MCF 10A (cell line): Measurements from ENCODE around the gene WNK1. TPM values are rescaled to one million over a fixed set of nuclear protein-coding genes. Genes with fewer than 3 reads are reported as not detected.

Experiments
- BruUV-seq: library from RNA; stranded (reverse); fragments of 400-500 nt; replicated peaks from 2 replicates; lab custom pipeline; 2021; lab: Mats Ljungman, UMichigan
- CTCF ChIA-PET: fragments of 300-600 bp; sonication (Branson Sonifier 250); formaldehyde crosslinking; extraction: SDS; loops from one replicate; lab custom pipeline; 2021; ENCODE audit warnings: antibody characterized with exemption, inconsistent platforms; lab: Yijun Ruan, JAX
- POLR2A ChIA-PET: fragments of 300-600, 350-650 bp; sonication (Branson Sonifier 250); formaldehyde crosslinking; extraction: SDS; loops from one replicate; lab custom pipeline; 2020; ENCODE audit warnings: antibody characterized with exemption, inconsistent platforms; lab: Yijun Ruan, JAX
- DNase-seq: peaks from one replicate; pipeline ENCODE4 v3.0.0-alpha.2; 2018; ENCODE audit not compliant: unreplicated experiment
- H3K27ac Mint-ChIP-seq: one replicate; pipeline ENCODE4 v1.8.0; 2022; ENCODE audit warnings: mild to moderate bottlenecking, low read depth, mixed read lengths; ENCODE audit not compliant: unreplicated experiment
- H3K27me3 Mint-ChIP-seq: one replicate; pipeline ENCODE4 v1.8.0; 2022; ENCODE audit warnings: mixed read lengths; ENCODE audit not compliant: insufficient read depth, unreplicated experiment
- H3K36me3 Mint-ChIP-seq: one replicate; pipeline ENCODE4 v1.8.0; 2022; ENCODE audit warnings: mild to moderate bottlenecking, moderate library complexity, mixed read lengths; ENCODE audit not compliant: insufficient read depth, unreplicated experiment
- H3K4me1 Mint-ChIP-seq: one replicate; pipeline ENCODE4 v1.8.0; 2022; ENCODE audit warnings: mixed read lengths; ENCODE audit not compliant: insufficient read depth, unreplicated experiment
- H3K4me3 Mint-ChIP-seq: one replicate; pipeline ENCODE4 v1.8.0; 2022; ENCODE audit warnings: mild to moderate bottlenecking, moderate library complexity, mixed read lengths; ENCODE audit not compliant: unreplicated experiment
- H3K9me3 Mint-ChIP-seq: one replicate; pipeline ENCODE4 v1.8.0; 2022; ENCODE audit warnings: mixed read lengths; ENCODE audit not compliant: unreplicated experiment
- CTCF ChIP-seq: fragments of 200-600 bp; IDR thresholded peaks from one replicate; pipeline ENCODE4 v1.8.0; 2022; ENCODE audit warnings: antibody characterized with exemption, mild to moderate bottlenecking; ENCODE audit not compliant: unreplicated experiment
- intact Hi-C: fragments of 100-400 bp; cut with micrococcal nuclease; formaldehyde crosslinking; loops from 2 replicates; pipeline ENCODE4 v1.14.1; 2022
- total RNA-seq: library from RNA; stranded (reverse); gene quantifications from 2 replicates; pipeline ENCODE4 v1.2.3, GENCODE V29; 2022

The WNK1 gene
- total RNA-seq, 1 experiment from 2014 or later = 139 TPM

GRCh38 chr12:868722-869121, 116.3 kb downstream of the WNK1 start:
- H3K27ac Mint-ChIP-seq = no peak overlapping the region
- intact Hi-C loops = no loop called here
- H3K36me3 Mint-ChIP-seq = peaks cover 65% of the 10 kb centered on the region
- no peak for DNase-seq
- no peak overlapping the region for H3K4me3 Mint-ChIP-seq
- no peaks in the 10 kb centered on the region for H3K27me3 Mint-ChIP-seq
- no peaks in the 10 kb centered on the region for H3K4me1 Mint-ChIP-seq
- no peak for TF ChIP-seq CTCF
- BruUV-seq = no TSS peak
- POLR2A ChIA-PET = interaction anchor here (0.7 kb wide), 1 partner anchor 52 kb away, joined by 3 read pairs; no protein-coding TSS in a partner anchor
- CTCF ChIA-PET = interaction anchor here (0.6 to 1.6 kb wide), 4 partner anchors 11 to 108 kb away, joined by 3 to 5 read pairs (median 4); no protein-coding TSS in a partner anchor
- no peaks in the 10 kb centered on the region for H3K9me3 Mint-ChIP-seq

GRCh38 chr12:870378-870777, 118.0 kb downstream of the WNK1 start:
- no peak overlapping the region for H3K27ac Mint-ChIP-seq
- ChIA-PET CTCF (interaction anchor here (0.5 to 0.6 kb wide), 2 partner anchors 713 to 802 kb away, joined by 3 read pairs; no protein-coding TSS in a partner anchor), POLR2A (interaction anchor here (0.6 to 1.9 kb wide), 6 partner anchors 8 to 84 kb away, joined by 3 to 10 read pairs (median 3); no protein-coding TSS in a partner anchor)
- no peak for DNase-seq
- no peaks in the 10 kb centered on the region for H3K4me1 Mint-ChIP-seq
- no peaks in the 10 kb centered on the region for H3K27me3 Mint-ChIP-seq
- H3K4me3 Mint-ChIP-seq = no peak overlapping the region
- intact Hi-C loops = no loop called here
- no peak for TF ChIP-seq CTCF
- BruUV-seq = no TSS peak
- H3K9me3 Mint-ChIP-seq = no peaks in the 10 kb centered on the region
- H3K36me3 Mint-ChIP-seq = peaks cover 61% of the 10 kb centered on the region

GRCh38 chr12:873954-874353, 121.6 kb downstream of the WNK1 start:
- H3K4me3 Mint-ChIP-seq = no peak overlapping the region

More at GRCh38 chr12:873954-874353, 121.6 kb downstream of the WNK1 start:
- POLR2A ChIA-PET = interaction anchor here (0.5 to 2.5 kb wide), 8 partner anchors 8 to 299 kb away, joined by 3 to 9 read pairs (median 4); no protein-coding TSS in a partner anchor
- TF ChIP-seq CTCF = no peak
- intact Hi-C loops = no loop called here
- Mint-ChIP-seq H3K4me1 (peaks cover 5% of the 10 kb centered on the region), H3K9me3 (no peaks in the 10 kb centered on the region), H3K27me3 (no peaks in the 10 kb centered on the region), H3K27ac (no peak overlapping the region), H3K36me3 (peaks cover 55% of the 10 kb centered on the region)
- DNase-seq = peak; percentile 42
- CTCF ChIA-PET = interaction anchor here (0.6 to 1.6 kb wide), 8 partner anchors 9 to 524 kb away, joined by 3 to 6 read pairs (median 3); no protein-coding TSS in a partner anchor
- BruUV-seq = no TSS peak
